ENCODE data around the gene RASGEF1C.

Gene RASGEF1C

DNA sequence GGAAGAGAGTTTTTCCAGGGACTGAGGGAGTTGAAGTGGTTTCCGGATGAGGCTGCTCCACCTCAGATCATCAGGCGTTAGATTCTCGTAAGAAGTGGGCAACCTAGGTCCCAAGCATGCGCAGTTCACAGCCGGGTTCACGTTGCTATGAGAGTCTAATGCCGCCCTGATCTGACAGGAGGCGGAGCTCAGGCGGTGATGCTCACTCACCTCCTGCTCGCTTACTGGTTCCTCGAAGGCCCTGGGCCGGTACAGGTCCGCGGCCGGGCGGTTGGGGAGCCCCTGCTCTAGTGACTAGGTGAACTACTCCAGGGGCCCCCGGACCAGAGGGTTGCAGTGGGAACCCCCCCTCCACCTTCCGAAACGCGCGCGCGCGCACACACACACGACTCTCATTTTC lies 136.5 kb downstream of the RASGEF1C start:
- TF ChIP-seq ZBTB7A (tag by site-specific recombination; IDR thresholded peaks at IDR 0.05; ENCODE audit: low read depth) (no peak), ZNF174 (tag by site-specific recombination; IDR thresholded peaks at IDR 0.05) (no peak), ZNF560 (tag by site-specific recombination; IDR thresholded peaks at IDR 0.05; ENCODE audit: borderline replicate concordance) (no peak), ZNF629 (tag by site-specific recombination; IDR thresholded peaks at IDR 0.05) (no peak), ZNF664 (tag by site-specific recombination; IDR thresholded peaks at IDR 0.05) (no peak), ZNF654 (tag by site-specific recombination; IDR thresholded peaks at IDR 0.05; ENCODE audit: low read depth) (no peak), ZNF585B (tag by site-specific recombination; IDR thresholded peaks at IDR 0.05) (no peak), YY2 (tag by site-specific recombination; IDR thresholded peaks at IDR 0.05) (no peak), ZNF510 (tag by site-specific recombination; IDR thresholded peaks at IDR 0.05; ENCODE audit: insufficient replicate concordance) (no peak), ZNF777 (tag by site-specific recombination; IDR thresholded peaks at IDR 0.05; ENCODE audit: borderline replicate concordance) (no peak), ZNF335 (tag by site-specific recombination; conservative IDR thresholded peaks at IDR 0.05) (no peak), ZNF354C (tag by site-specific recombination; IDR thresholded peaks at IDR 0.05; ENCODE audit: borderline replicate concordance, low read depth) (no peak)
- TF ChIP-seq, protein P1, sequence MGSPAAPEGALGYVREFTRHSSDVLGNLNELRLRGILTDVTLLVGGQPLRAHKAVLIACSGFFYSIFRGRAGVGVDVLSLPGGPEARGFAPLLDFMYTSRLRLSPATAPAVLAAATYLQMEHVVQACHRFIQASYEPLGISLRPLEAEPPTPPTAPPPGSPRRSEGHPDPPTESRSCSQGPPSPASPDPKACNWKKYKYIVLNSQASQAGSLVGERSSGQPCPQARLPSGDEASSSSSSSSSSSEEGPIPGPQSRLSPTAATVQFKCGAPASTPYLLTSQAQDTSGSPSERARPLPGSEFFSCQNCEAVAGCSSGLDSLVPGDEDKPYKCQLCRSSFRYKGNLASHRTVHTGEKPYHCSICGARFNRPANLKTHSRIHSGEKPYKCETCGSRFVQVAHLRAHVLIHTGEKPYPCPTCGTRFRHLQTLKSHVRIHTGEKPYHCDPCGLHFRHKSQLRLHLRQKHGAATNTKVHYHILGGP (tag by site-specific recombination; IDR thresholded peaks at IDR 0.05), result no peak
- TF ChIP-seq, protein P2, sequence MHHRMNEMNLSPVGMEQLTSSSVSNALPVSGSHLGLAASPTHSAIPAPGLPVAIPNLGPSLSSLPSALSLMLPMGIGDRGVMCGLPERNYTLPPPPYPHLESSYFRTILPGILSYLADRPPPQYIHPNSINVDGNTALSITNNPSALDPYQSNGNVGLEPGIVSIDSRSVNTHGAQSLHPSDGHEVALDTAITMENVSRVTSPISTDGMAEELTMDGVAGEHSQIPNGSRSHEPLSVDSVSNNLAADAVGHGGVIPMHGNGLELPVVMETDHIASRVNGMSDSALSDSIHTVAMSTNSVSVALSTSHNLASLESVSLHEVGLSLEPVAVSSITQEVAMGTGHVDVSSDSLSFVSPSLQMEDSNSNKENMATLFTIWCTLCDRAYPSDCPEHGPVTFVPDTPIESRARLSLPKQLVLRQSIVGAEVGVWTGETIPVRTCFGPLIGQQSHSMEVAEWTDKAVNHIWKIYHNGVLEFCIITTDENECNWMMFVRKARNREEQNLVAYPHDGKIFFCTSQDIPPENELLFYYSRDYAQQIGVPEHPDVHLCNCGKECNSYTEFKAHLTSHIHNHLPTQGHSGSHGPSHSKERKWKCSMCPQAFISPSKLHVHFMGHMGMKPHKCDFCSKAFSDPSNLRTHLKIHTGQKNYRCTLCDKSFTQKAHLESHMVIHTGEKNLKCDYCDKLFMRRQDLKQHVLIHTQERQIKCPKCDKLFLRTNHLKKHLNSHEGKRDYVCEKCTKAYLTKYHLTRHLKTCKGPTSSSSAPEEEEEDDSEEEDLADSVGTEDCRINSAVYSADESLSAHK (tag by site-specific recombination; IDR thresholded peaks at IDR 0.05), result no peak
- ChIA-PET POLR2A (no interaction called here), CTCF (no interaction called here)
- Histone ChIP-seq H3K9me3 (ENCODE audit: control insufficient read depth, insufficient read depth, low read depth, low read length) (no peaks in the 10 kb centered on the region), H3K36me3 (ENCODE audit: control insufficient read depth in 2 of 2, insufficient read depth in 1 of 2, low read length in 2 of 2) (no peaks in the 10 kb centered on the region), H3K27ac (ENCODE audit: extremely low read depth, low read depth, low read length) (no peak overlapping the region), H3K4me1 (ENCODE audit: control insufficient read depth, insufficient read depth, low read length) (0 out of 2 replicates have a peak, but pooled peaks cover 4% of the 10 kb centered on the region), H3K4me3 (ENCODE audit: low read depth, low read length) (no peak overlapping the region)

DNA sequence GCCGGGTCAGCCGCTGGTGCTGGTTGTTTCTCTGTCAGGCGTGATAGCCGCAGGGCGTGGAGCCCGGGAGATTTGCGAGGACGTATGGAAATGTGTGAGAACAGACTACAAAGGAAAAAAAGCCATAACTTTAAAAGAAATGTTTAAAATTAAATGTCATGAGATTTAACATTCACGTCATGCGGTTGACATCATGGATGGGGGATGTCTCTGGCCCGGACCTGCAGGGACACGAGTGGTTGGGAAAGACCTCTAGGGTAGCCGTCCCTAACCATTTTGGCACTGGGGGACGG lies 136.8 kb downstream of the RASGEF1C start:
- Histone ChIP-seq H3K4me1 (ENCODE audit: control insufficient read depth, insufficient read depth, low read length) (0 out of 2 replicates have a peak, but pooled peaks cover 4% of the 10 kb centered on the region), H3K27ac (ENCODE audit: extremely low read depth, low read depth, low read length) (peak overlapping the region; percentile 88; the same call in 1 of the 2 replicates), H3K9me3 (ENCODE audit: control insufficient read depth, insufficient read depth, low read depth, low read length) (no peaks in the 10 kb centered on the region), H3K4me3 (ENCODE audit: low read depth, low read length) (no peak overlapping the region), H3K36me3 (ENCODE audit: control insufficient read depth in 2 of 2, insufficient read depth in 1 of 2, low read length in 2 of 2) (no peaks in the 10 kb centered on the region)
- ChIA-PET POLR2A (no interaction called here), CTCF (no interaction called here)
- TF ChIP-seq, protein P3, sequence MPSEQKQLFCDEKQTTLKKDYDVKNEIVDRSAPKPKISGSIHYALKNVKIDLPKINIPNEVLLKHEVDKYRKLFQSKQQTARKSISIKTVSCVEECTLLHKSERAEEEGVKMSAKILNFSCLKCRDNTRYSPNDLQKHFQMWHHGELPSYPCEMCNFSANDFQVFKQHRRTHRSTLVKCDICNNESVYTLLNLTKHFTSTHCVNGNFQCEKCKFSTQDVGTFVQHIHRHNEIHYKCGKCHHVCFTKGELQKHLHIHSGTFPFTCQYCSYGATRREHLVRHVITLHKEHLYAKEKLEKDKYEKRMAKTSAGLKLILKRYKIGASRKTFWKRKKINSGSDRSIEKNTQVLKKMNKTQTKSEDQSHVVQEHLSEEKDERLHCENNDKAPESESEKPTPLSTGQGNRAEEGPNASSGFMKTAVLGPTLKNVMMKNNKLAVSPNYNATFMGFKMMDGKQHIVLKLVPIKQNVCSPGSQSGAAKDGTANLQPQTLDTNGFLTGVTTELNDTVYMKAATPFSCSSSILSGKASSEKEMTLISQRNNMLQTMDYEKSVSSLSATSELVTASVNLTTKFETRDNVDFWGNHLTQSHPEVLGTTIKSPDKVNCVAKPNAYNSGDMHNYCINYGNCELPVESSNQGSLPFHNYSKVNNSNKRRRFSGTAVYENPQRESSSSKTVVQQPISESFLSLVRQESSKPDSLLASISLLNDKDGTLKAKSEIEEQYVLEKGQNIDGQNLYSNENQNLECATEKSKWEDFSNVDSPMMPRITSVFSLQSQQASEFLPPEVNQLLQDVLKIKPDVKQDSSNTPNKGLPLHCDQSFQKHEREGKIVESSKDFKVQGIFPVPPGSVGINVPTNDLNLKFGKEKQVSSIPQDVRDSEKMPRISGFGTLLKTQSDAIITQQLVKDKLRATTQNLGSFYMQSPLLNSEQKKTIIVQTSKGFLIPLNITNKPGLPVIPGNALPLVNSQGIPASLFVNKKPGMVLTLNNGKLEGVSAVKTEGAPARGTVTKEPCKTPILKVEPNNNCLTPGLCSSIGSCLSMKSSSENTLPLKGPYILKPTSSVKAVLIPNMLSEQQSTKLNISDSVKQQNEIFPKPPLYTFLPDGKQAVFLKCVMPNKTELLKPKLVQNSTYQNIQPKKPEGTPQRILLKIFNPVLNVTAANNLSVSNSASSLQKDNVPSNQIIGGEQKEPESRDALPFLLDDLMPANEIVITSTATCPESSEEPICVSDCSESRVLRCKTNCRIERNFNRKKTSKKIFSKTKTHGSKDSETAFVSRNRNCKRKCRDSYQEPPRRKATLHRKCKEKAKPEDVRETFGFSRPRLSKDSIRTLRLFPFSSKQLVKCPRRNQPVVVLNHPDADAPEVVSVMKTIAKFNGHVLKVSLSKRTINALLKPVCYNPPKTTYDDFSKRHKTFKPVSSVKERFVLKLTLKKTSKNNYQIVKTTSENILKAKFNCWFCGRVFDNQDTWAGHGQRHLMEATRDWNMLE (tag by site-specific recombination; conservative IDR thresholded peaks at IDR 0.05; ENCODE audit: low read depth), result peak; percentile 43; the same call in 1 of the 2 replicates
- TF ChIP-seq, protein P4, sequence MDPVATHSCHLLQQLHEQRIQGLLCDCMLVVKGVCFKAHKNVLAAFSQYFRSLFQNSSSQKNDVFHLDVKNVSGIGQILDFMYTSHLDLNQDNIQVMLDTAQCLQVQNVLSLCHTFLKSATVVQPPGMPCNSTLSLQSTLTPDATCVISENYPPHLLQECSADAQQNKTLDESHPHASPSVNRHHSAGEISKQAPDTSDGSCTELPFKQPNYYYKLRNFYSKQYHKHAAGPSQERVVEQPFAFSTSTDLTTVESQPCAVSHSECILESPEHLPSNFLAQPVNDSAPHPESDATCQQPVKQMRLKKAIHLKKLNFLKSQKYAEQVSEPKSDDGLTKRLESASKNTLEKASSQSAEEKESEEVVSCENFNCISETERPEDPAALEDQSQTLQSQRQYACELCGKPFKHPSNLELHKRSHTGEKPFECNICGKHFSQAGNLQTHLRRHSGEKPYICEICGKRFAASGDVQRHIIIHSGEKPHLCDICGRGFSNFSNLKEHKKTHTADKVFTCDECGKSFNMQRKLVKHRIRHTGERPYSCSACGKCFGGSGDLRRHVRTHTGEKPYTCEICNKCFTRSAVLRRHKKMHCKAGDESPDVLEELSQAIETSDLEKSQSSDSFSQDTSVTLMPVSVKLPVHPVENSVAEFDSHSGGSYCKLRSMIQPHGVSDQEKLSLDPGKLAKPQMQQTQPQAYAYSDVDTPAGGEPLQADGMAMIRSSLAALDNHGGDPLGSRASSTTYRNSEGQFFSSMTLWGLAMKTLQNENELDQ (tag by site-specific recombination; IDR thresholded peaks at IDR 0.05; ENCODE audit: low read depth), result no peak
- TF ChIP-seq, protein P1 (tag by site-specific recombination; IDR thresholded peaks at IDR 0.05), result no peak
- TF ChIP-seq ZBTB1 (tag by site-specific recombination; IDR thresholded peaks at IDR 0.05), result no peak
- no peak for TF ChIP-seq ZNF747 (tag by site-specific recombination; IDR thresholded peaks at IDR 0.05)
- no peak for TF ChIP-seq ZNF394 (tag by site-specific recombination; IDR thresholded peaks at IDR 0.05; ENCODE audit: borderline replicate concordance)
- no peak for TF ChIP-seq ZNF670 (tag by site-specific recombination; IDR thresholded peaks at IDR 0.05; ENCODE audit: low read depth)
- no peak for TF ChIP-seq RBAK (tag by site-specific recombination; IDR thresholded peaks at IDR 0.05)
- no peak for TF ChIP-seq ZNF114 (tag by site-specific recombination; IDR thresholded peaks at IDR 0.05)
